Central memory CD8-positive, alpha-beta T cell (primary cell): ENCODE measurements around the gene ATP6V1A.
"Not testable (repeated sequence)": the region's sequence is repeated elsewhere in the genome, so short reads cannot be mapped to it uniquely, and the experiment has no call there.

Source experiments
- ATAC-seq: fragments of 150-1000 bp; cut with Tn5 transposase; replicated peaks from 2 replicates; pipeline ENCODE4 v1.10.0; 2022; ENCODE audit warnings: mild to moderate bottlenecking, moderate FRiP score, moderate number of reproducible peaks; ENCODE audit not compliant: poor library complexity, severe bottlenecking; ENCODE audit errors: extremely low read depth
- DNase-seq, 2 donors: peaks; one replicate each; pipeline ENCODE4 v3.0.0; 2021; ENCODE audit warnings: low spot score in 2 of 2
- H3K27ac Mint-ChIP-seq: one replicate; pipeline ENCODE4 v1.8.0; 2022; ENCODE audit warnings: low read depth, mild to moderate bottlenecking, moderate library complexity, mixed read lengths
- H3K27me3 Mint-ChIP-seq: one replicate; pipeline ENCODE4 v1.8.0; 2022; ENCODE audit warnings: mixed read lengths
- H3K36me3 Mint-ChIP-seq: one replicate; pipeline ENCODE4 v1.8.0; 2022; ENCODE audit warnings: mild to moderate bottlenecking, moderate library complexity, mixed read lengths; ENCODE audit not compliant: insufficient read depth
- H3K4me1 Mint-ChIP-seq: one replicate; pipeline ENCODE4 v1.8.0; 2022; ENCODE audit warnings: mixed read lengths
- H3K4me3 Mint-ChIP-seq: one replicate; pipeline ENCODE4 v1.8.0; 2022; ENCODE audit warnings: mild to moderate bottlenecking, moderate library complexity, mixed read lengths
- H3K9me3 Mint-ChIP-seq: one replicate; pipeline ENCODE4 v1.8.0; 2022; ENCODE audit warnings: mixed read lengths

ATP6V1A gene

GRCh38 chr3:113839551-113839950, 92.7 kb downstream of the ATP6V1A start:
- DNase-seq (no peak), ATAC-seq (no peak)
- no peaks in the 10 kb centered on the region for H3K9me3 Mint-ChIP-seq
- peak overlapping the region; percentile 73 for H3K4me3 Mint-ChIP-seq
- H3K27ac Mint-ChIP-seq, result no peak overlapping the region
- peaks cover 3% of the 10 kb centered on the region for H3K36me3 Mint-ChIP-seq
- peaks cover 7% of the 10 kb centered on the region for H3K4me1 Mint-ChIP-seq
- no peaks in the 10 kb centered on the region for H3K27me3 Mint-ChIP-seq

GRCh38 chr3:113844622-113845222, 97.9 kb downstream of the ATP6V1A start:
- Mint-ChIP-seq H3K36me3 (peaks cover 2% of the 10 kb centered on the region), H3K27ac (no peak overlapping the region), H3K4me1 (no peaks in the 10 kb centered on the region), H3K4me3 (no peak overlapping the region), H3K9me3 (no peaks in the 10 kb centered on the region), H3K27me3 (no peaks in the 10 kb centered on the region)
- ATAC-seq (no peak), DNase-seq (no peak)

- Mint-ChIP-seq H3K27ac (no peak overlapping the region), H3K4me1 (no peaks in the 10 kb centered on the region), H3K36me3 (peaks cover 2% of the 10 kb centered on the region), H3K4me3 (no peak overlapping the region), H3K9me3 (no peaks in the 10 kb centered on the region), H3K27me3 (no peaks in the 10 kb centered on the region)
- no peak for DNase-seq
- ATAC-seq, result no peak
Observed at GRCh38 chr3:113847247-113847646, 100.4 kb downstream of the ATP6V1A start.

- ATAC-seq, result no peak
- H3K4me1 Mint-ChIP-seq, result no peaks in the 10 kb centered on the region
- H3K4me3 Mint-ChIP-seq, result no peak overlapping the region
- H3K9me3 Mint-ChIP-seq, result no peaks in the 10 kb centered on the region
- peaks cover 3% of the 10 kb centered on the region for H3K27me3 Mint-ChIP-seq
- DNase-seq, result no peak
- H3K36me3 Mint-ChIP-seq, result peaks cover 2% of the 10 kb centered on the region
- no peak overlapping the region for H3K27ac Mint-ChIP-seq
Observed at GRCh38 chr3:113847664-113848461, 101.0 kb downstream of the ATP6V1A start.

GRCh38 chr3:113849071-113849470, 102.2 kb downstream of the ATP6V1A start:
- not testable (repeated sequence) for H3K9me3 Mint-ChIP-seq, H3K27ac Mint-ChIP-seq, H3K4me3 Mint-ChIP-seq, H3K4me1 Mint-ChIP-seq, H3K36me3 Mint-ChIP-seq, ATAC-seq, DNase-seq
- peaks cover 15% of the 10 kb centered on the region for H3K27me3 Mint-ChIP-seq

- DNase-seq, H3K4me1 Mint-ChIP-seq, H3K9me3 Mint-ChIP-seq, H3K27ac Mint-ChIP-seq, ATAC-seq, H3K36me3 Mint-ChIP-seq, H3K4me3 Mint-ChIP-seq: not testable (repeated sequence)
- peaks cover 18% of the 10 kb centered on the region for H3K27me3 Mint-ChIP-seq
Observed at GRCh38 chr3:113849841-113850240, 103.0 kb downstream of the ATP6V1A start.

GRCh38 chr3:113850391-113850790, 103.6 kb downstream of the ATP6V1A start:
- H3K4me1 Mint-ChIP-seq, ATAC-seq, H3K27ac Mint-ChIP-seq, H3K36me3 Mint-ChIP-seq, DNase-seq, H3K9me3 Mint-ChIP-seq, H3K4me3 Mint-ChIP-seq: not testable (repeated sequence)
- H3K27me3 Mint-ChIP-seq, result peaks cover 18% of the 10 kb centered on the region

- H3K4me3 Mint-ChIP-seq, result no peak overlapping the region
Observed at GRCh38 chr3:113852506-113852905, 105.7 kb downstream of the ATP6V1A start.

More at GRCh38 chr3:113852506-113852905, 105.7 kb downstream of the ATP6V1A start:
- Mint-ChIP-seq H3K27me3 (peaks cover 18% of the 10 kb centered on the region), H3K36me3 (no peaks in the 10 kb centered on the region), H3K9me3 (no peaks in the 10 kb centered on the region), H3K4me1 (no peaks in the 10 kb centered on the region), H3K27ac (no peak overlapping the region)
- ATAC-seq, result no peak
- no peak for DNase-seq
